T47D (cell line): ENCODE data around the gene SPRR3.

Experiments used
- DNase-seq, 2 experiments: peaks; one replicate each; pipeline versions ENCODE4 v3.0.0 to v3.0.0-alpha.2; 2011 to 2012; ENCODE audit warnings: low read depth in 1 of 2, low spot score in 1 of 2
- JUND ChIP-seq: IDR thresholded peaks from 2 replicates; pipeline ENCODE4 v1.6.1; 2012; ENCODE audit warnings: low read depth
- in situ Hi-C: cut with HindIII; loops from 2 replicates; pipeline ENCODE4 v1.10.0; 2016; ENCODE audit warnings: low sequenced_read_pairs, low pct_unique_long_range_greater_than_20kb

SPRR3 gene

GRCh38 chr1:152969036-152969435 lies 32.5 kb upstream of the SPRR3 start:
- in situ Hi-C loops = no loop called here
- no peak for TF ChIP-seq JUND
- no peak for DNase-seq

- TF ChIP-seq JUND = no peak
- DNase-seq = no peak
- in situ Hi-C loops = no loop called here
These were observed 31.1 kb upstream of the SPRR3 start, which contains the start of gene SPRR4 for GRCh38 chr1:152970495-152970894. SPRR4 (plus strand) TSS chr1:152970648; CDS start chr1:152971891, 1,243 bp downstream.

GRCh38 chr1:152972196-152972886 lies 29.2 kb upstream of the SPRR3 start:
- TF ChIP-seq JUND = no peak
- in situ Hi-C loops = no loop called here
- no peak for DNase-seq

GRCh38 chr1:152976688-152977087 lies 24.9 kb upstream of the SPRR3 start:
- in situ Hi-C loops = no loop called here
- DNase-seq = no peak
- TF ChIP-seq JUND = no peak

- no peak for DNase-seq
- TF ChIP-seq JUND = no peak
- in situ Hi-C loops = no loop called here
These were observed 23.9 kb upstream of the SPRR3 start for GRCh38 chr1:152977614-152978013.

GRCh38 chr1:152980676-152981075 lies 20.9 kb upstream of the SPRR3 start:
- in situ Hi-C loops = no loop called here
- no peak for TF ChIP-seq JUND
- no peak for DNase-seq

- no peak for TF ChIP-seq JUND
- in situ Hi-C loops = no loop called here
- DNase-seq = no peak
These were observed 20.2 kb upstream of the SPRR3 start for GRCh38 chr1:152981146-152981871.

- in situ Hi-C loops = no loop called here
- no peak for TF ChIP-seq JUND
- DNase-seq = no peak
These were observed 19.5 kb upstream of the SPRR3 start for GRCh38 chr1:152982076-152982475.

GRCh38 chr1:152983234-152983633 lies 18.3 kb upstream of the SPRR3 start:
- in situ Hi-C loops = no loop called here
- no peak for DNase-seq
- no peak for TF ChIP-seq JUND

GRCh38 chr1:152983743-152984142 lies 17.8 kb upstream of the SPRR3 start, which contains the start of gene SPRR1A:
SPRR1A (plus strand) TSS chr1:152984081; CDS start chr1:152985231, 1,150 bp downstream.
- in situ Hi-C loops = no loop called here

GRCh38 chr1:152986578-152986977 lies 15.0 kb upstream of the SPRR3 start:
- in situ Hi-C loops = no loop called here
- no peak for TF ChIP-seq JUND
- DNase-seq = no peak

More at GRCh38 chr1:152983743-152984142, 17.8 kb upstream of the SPRR3 start, which contains the start of gene SPRR1A:
- TF ChIP-seq JUND = no peak
- DNase-seq = peak in 1 of 2 experiments; percentile 49

- no peak for TF ChIP-seq JUND
- no peak for DNase-seq
- in situ Hi-C loops = no loop called here
These were observed 8.4 kb upstream of the SPRR3 start for GRCh38 chr1:152993186-152993585.

- TF ChIP-seq JUND = no peak
- in situ Hi-C loops = no loop called here
- no peak for DNase-seq
These were observed 5.7 kb upstream of the SPRR3 start for GRCh38 chr1:152995842-152996241.
